HG02759 (cell line): Measurements from ENCODE around the gene ITGB5.
"Not testable (repeated sequence)": the region's sequence is repeated elsewhere in the genome, so short reads cannot be mapped to it uniquely, and the experiment has no call there.

ENCODE experiments used
- ATAC-seq: cut with Tn5 transposase; IDR thresholded peaks from one replicate; pipeline ENCODE4 v1.9.1; 2021; ENCODE audit warnings: mild to moderate bottlenecking, moderate library complexity; ENCODE audit not compliant: unreplicated experiment

ITGB5 gene

GRCh38 chr3:124759666-124760401 lies 127.3 kb downstream of the ITGB5 start:
- no peak for ATAC-seq

- ATAC-seq = no peak
These were observed 128.1 kb downstream of the ITGB5 start for GRCh38 chr3:124758851-124759635.

GRCh38 chr3:124757926-124758325 lies 129.2 kb downstream of the ITGB5 start:
- not testable (repeated sequence) for ATAC-seq

- no peak for ATAC-seq
These were observed 135.1 kb downstream of the ITGB5 start for GRCh38 chr3:124752051-124752450.

- no peak for ATAC-seq
These were observed 135.7 kb downstream of the ITGB5 start for GRCh38 chr3:124751501-124751900.

DNA sequence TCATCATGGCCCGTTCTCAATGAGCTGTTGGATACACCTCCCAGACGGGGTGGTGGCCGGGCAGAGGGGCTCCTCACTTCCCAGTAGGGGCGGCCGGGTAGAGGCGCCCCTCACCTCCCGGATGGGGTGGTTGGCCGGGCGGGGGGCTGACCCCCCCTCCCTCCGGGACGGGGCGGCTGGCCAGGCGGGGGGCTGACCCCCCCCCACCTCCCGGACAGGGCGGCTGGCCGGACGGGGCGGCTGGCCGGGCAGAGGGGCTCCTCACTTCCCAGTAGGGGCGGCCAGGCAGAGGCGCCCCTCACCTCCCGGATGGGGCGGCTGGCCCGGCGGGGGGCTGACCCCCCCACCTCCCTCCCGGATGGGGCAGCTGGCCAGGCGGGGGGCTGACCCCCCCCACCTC lies 137.3 kb downstream of the ITGB5 start:
- not testable (repeated sequence) for ATAC-seq

DNA sequence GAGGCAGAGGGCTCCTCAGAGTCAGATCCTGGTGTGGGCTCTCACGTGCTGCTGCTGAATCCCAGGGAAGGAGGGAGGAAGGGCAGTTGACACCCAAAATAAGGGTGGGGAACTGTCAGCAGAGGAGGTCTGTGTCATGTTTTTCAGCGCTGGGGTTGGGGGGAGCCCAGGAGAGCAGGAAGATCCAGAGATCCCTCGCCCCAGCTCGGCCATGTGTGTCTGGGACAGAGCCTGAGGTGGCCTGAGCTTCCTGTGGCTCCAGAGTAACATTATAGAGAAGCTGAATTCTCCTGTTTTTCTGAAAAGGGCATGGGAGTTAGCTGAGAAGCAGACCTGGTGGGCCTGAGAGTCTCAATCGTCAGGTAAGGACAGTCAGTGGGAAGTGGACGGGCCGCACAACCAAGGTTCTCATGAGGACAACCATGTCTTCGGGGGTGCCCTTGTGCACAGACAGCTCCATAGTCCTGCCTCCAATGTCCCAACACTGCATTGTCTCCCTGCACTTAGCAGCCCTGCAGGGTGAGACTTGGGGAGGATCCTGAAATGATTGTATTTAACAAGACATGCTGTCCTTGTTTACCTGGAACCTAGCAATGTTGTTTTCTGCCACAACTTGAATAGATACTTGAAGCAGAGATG lies 138.5 kb downstream of the ITGB5 start:
- no peak for ATAC-seq

GRCh38 chr3:124747111-124747981 lies 139.8 kb downstream of the ITGB5 start:
- ATAC-seq = no peak

GRCh38 chr3:124745756-124746155 lies 141.4 kb downstream of the ITGB5 start:
- ATAC-seq = no peak

DNA sequence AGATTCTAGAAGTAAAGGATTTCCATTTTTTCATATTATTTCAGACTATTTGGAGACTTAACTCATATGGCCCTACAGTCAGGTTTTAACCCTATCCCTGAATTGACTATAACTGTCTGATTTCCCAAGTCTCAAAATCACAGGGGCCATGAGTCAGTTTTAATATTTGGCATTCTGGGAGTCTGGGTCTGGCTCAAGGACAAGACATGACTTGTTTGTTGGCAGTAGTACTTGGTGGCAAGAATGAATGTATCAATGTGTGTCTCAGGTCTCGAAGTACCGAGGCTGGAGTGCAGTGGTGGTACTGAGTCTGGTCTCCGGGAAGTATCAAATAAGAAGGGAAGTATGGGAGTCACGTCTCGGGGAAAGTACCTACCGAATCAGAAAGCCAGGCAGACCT lies 146.1 kb downstream of the ITGB5 start:
- no peak for ATAC-seq

DNA sequence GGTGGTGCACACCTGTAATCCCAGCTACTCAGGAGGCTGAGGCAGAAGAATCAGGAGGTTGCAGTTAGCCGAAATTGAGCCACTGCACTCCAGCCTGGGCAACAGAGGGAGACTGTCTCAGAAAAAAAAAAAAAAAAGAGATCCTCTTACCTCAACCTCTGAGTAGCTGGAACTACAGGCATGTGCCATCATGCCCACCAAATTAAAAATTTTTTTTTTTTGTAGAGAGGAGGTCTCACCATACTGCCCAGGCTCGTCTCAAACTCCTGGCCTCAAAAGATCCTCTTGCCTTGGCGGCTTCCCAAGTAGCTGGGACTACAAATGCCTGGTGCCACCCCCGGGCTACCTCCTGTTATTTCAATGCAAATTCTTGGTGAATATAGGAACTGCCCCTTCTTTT lies 155.4 kb downstream of the ITGB5 start:
- ATAC-seq = no peak

DNA sequence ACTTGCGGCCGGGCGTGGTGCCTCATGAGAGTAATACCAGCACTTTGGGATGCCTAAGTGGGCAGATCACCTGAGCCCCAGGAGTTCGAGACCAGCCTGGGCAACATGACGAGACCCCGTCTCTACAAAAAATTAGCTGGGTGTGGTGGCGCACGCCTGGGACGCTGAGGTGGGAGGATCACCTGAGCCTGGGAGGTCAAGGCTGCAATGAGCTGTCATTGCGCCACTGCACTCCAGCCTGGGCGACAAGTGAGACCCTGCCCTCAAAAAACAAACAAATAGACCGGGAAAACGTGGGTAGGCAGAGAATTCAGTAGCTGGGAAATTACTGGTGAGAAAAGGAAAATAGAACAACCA lies 156.2 kb downstream of the ITGB5 start:
- no peak for ATAC-seq

DNA sequence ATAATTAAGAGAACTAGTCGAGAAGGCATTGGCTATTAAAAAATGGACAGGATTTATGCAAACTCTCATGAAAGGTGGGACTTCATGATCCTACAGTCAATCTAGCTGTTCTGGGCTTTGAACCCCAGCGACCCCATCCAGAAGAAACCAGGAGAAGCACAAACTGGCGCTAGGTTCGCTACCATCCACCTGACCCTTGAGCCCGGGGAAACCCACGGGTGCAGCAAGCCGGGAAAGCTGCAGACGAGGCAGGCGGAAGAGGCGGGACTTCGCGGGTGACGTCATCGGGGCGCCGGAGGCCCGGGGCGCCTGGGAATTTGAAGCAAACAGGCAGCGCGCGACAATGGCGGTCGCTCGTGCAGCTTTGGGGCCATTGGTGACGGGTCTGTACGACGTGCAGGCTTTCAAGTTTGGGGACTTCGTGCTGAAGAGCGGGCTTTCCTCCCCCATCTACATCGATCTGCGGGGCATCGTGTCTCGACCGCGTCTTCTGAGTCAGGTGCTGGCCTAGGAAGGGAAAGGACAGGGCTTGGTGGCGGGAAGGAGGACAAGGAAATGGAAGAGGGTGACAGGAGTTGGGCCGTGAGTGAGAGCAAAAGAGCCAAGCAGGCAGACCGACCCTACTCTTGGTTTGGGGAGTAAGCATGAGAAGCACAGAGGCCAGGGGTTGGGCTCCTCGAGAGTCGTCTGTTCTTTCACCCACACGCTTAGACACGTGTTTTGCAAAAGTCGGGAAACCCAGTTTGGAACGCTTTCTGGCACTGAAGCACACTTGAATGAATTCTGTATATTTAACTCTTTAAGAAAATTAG lies 156.8 kb downstream of the ITGB5 start, which contains the start of gene UMPS:
Gene UMPS, plus strand, starts transcription at position 324 of the 812 bp plus-strand sequence. Its CDS starts 20 bp downstream, at position 344.
- peak; percentile 97 for ATAC-seq

- ATAC-seq = no peak
These were observed 164.6 kb downstream of the ITGB5 start for GRCh38 chr3:124722589-124722988.

DNA sequence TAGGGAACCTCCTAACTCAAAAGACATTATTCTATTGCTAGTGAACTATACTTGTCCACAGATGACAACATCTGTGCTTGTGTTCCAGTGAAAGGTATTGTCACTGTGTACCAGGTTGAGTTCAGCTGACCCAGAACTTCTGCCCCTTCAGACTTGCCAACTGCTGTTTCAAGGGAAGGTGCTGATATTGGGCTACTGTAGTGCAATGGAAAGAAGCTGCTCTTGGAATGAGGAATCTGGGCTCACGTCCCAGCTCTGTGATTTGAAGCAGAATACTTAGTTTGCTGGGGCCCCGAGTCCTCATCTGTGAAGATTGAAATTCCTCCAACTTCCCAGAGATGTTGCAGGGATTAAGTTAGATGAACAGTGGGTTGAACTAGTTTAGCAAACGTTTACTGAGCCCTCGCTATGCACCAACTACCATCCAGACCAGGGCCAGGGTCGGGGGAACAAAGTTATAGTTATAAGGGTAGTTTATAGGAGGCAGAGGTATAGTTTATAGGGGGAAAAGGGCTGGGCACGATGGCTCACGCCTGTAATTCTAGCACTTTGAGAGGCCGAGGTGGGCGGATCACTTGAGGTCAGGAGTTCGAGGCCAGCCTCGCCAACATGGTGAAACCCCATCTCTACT lies 172.8 kb downstream of the ITGB5 start:
- no peak for ATAC-seq
